ENCODE measurements around the gene GPAT3.
"Not testable (repeated sequence)": the region's sequence is repeated elsewhere in the genome, so short reads cannot be mapped to it uniquely, and the experiment has no call there.

Gene GPAT3

DNA sequence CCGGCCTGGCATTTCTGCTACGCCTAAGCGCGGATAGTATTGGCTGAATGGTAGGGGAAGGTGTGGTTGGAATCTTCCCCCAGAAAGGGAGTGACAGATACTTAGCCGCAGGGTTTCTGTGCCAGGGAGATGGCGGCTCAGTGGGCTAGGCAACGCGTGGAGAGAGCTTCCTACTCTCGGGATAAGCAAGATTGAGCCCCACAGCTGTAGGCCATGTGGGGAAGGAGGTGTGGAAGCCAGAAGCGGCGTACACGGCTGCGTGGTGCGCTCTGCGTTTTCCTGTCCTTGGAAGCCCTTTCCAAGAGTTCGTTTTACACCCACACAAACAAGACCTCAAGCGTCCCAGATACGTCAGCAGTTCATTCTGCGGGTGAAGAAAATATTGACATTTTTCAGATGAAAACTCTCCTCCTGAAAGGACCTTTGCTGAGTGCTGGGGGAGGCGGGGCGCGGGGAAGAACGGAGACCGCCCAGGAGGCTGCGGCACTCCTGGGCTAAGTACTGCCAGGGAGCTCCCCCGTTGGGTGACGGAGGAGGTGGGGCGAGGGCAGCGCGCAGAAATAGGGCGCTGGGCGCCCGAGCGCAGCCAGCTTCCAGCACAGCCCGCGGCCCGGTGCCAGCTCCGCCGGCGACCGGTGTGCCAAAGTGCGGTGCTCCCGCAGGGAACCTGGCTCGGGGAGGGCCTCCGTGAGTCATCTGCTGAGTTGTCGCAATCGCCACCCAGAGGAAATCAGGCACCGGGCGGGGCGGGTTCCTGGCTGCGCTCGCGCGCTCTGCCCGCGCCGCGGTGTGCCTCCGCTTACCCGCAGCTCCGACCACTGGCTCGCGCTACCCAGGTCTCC lies at the start of gene GPAT3:
GPAT3 (plus strand) TSS at position 589 of the 842 bp plus-strand sequence. CDS start 515 bp downstream, outside the sequence.
- DNase-seq, result peak; percentile 4

DNA sequence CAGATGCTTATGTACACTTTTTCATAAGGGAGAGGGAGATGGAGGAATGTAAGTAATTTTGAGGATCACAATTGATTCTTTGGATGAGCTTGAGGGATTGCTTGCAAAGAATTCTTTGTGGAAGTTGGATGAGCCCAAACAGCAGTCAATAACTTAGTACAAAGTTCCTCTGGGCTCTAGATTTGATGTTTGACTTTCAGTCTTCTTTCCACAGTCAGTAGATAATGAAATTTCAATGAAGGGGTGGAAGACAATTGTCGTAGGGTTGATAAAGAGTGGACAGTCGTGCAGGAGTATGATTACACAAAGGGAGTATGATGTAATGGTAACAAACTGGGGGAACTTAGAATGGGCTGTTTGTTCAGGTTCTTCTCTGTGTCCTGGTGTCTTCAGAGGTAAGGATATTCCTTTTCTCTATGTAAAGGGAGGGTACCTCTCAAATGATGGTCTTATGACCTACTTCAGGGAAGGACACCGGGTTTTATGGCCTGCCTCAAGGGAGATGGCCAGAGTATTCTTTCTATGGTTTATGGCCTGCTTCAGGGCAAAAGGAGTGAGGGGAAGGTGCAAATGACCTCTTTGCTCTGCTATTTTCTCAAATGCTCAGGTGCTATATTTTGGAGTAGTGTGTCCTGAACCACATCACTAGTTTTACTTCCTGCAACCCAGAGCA lies 49.3 kb upstream of the GPAT3 start:
- DNase-seq, result no peak

DNA sequence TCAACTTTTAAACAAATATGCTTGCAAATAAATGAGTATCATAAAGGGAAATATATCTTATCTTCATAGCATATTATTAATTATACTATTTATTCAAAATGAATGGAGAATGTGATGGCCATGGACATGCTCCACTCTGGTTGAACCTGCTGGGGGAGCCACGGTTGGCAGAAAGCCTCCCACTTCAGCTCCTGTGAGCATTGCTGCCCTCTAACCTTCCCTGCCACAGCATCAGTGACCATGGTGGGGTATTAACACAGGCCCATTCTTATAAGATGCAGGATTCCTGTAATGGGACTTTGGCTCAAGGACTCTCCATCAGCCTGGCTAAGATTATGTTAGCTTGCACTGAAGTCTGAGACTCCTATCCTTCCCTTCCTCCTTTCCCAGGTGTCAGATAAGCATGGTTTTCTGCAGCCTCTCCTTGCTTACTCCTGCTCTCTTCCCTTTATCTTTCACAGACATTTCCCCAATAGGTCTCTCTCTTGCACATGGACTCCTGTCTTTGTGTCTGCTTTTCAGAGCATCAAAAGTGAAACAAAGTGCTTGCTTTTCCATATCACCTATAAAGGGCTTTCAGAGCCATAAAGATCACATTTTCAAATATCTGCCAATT lies 46.1 kb upstream of the GPAT3 start:
- no peak for DNase-seq

DNA sequence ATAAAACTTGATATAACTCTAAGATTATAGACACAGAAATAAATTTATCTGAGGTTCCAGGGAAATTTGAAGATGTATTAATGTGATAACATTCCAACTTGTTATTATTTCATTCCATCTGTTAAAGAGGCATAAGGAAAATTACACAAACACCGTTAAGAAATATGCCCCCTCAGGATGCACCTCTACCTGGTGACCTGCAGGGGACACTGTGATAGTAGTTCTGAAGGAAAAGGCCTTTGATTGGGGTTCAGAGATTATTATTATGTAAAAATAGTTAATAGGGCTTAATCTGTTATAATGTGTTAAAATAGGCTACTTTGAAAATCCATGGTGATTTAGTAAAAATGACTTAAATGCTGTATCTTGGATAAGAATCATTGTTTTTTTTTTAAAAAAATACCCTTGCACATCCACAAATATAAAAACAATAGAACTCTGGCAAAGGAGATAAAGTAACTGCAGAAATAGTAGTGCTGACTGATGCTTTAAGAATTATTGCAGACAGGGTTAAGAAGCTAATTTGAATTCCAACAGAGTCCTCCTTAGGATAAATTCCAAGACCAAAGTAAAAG lies 44.9 kb upstream of the GPAT3 start:
- no peak for DNase-seq

DNA sequence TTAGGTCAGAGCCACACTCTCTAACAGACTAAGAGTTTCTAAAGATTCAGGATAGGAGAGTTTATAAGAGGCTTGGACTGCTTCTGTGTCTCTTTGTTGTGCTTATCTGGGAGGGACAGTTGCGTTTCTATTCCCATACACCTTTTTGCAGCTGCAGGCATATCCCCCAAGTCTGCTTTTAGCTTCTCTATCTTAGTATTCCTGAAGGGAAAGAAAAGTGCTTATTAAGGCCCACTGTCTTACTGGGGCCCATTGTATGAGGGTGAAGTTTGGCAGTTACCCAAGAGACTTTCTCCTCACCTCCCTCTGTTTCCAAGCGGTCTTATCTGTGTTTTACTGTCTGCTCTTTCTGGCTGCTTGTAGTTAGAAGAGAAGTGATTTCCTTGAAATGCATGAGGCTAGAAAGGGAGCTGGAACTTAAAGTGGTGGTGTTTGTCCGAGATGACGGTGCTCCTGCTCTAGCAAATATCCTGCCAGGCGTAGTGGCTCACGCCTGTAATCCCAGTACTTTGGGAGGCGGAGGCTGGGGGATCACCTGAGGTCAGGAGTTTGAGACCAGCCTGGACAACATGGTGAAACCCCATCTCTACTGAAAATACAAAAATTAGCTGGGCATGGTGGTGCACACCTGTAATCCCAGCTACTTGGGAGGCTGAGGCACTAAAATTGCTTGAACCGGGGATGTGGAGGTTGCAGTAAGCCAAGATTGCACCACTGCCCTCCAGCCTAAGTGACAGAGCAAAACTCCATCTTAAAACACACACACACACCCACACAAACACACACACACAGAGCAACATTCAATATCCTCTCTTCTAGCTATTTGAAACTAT lies 39.6 kb upstream of the GPAT3 start:
- DNase-seq, result not testable (repeated sequence)

DNA sequence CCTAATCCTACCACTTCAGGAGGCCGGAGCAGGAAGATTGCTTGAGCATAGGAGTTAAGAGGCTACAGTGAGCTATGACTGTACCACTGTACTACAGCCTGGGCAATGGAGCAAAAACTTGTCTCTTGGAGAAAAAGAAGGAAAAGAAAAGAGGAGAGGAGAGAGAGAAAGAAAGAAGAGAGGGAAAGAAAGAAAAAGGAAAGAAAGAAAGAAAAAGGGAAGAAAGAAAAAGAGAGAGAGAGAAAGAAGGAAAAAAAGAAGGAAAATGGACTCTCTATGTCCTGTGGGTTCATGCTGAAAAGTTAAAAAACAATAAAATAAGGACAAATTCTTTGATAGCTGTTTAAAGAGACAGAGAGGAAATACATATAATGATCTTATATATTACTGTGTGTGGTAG lies 37.7 kb upstream of the GPAT3 start:
- no peak for DNase-seq

DNA sequence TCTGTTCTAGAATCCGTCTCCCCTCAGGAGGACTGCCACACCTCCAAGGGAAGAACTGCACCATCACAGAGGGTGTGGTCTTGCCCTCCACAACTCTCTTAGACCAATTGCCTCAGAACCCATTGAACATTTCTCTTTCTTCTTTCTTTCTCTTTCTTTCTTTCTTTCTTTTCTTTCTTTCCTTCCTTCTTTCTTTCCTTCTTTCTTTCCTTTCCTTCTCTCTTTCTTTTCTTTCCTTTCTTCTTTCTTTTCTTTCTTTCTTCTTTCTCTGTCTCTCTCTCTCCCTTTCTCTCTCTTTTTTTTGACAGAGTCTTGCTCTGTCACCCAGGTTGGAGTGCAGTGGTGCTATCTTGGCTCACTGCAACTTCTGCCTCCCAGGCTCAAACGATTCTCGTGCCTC lies 34.2 kb upstream of the GPAT3 start:
- DNase-seq, result not testable (repeated sequence)

DNA sequence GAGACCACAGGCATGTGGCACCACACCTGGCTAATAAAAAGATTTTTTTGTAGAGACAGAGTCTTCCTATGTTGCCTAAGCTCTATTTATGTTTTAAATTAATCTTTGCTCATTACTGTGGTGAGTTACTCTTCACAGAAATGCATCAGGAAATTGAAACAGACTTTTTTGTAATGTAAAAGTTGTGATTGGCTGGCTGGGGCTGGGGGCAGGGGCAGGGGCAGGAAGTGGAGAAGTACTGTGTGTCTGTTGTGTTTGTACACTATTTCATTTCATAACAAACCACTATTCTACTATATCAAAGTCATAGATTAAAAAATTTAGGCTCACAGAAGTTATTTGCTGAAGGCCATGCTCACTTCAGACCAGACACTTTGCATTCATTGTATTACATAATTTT lies 31.9 kb upstream of the GPAT3 start:
- DNase-seq, result no peak

DNA sequence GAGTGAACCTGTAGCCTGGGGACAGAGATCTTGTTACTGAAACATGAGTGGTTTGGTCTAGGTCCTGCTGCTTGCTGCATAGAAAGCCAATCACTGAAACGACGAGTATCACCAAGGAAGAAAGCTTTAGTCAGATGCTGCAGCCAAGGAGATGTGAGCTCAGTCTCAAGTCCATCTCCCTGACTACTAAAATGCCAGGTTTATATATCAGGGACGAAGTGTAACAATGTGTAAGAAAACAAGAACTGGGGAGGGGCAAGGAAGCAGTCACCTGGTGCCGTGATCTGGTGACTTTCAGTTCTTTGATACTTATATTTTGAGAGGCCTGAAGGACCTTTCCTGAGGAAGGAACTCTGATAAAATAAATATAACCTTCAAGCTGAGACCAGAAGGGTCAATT lies 31.4 kb upstream of the GPAT3 start:
- no peak for DNase-seq

DNA sequence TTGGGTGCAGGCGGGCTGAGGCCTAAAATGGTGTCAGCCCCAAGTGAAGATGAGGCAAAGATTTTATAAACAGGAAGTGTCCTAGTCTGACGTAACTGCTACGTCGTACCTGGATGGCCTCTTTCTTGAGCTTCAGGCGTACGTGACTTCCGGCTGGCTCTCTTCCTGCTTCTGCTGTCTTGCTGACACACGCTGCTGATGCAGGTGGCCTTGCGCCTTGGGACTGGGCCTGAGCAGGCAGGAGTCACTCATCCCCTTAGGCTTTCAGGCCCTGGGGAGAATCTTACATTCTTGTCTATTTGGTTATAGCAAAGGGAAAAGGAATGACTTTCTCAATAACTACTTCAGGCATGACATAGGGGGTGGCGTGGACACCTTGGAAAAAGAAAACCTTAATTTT lies 30.9 kb upstream of the GPAT3 start:
- no peak for DNase-seq

DNA sequence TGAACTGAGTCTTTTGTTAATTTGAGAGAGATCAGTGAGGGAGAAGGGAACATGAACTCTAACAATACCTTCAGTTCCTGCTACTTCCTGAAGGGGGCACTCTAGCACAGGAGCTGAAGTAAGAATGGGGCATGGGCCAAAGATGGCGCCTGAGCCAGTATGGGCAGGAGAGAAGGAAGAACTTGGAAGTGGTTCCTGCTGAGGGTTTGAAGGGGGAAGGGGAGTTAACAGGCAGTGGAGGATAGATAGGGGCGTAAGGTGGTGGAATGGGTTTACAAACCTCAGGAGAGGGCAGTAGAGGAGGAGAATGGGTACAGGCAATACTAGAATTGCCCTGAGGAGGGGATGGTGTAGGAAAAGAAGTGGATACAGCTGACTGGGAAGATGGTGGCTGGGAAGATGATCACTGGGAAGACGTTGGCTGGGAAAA lies 26.7 kb upstream of the GPAT3 start:
- peak; percentile 21 for DNase-seq

DNA sequence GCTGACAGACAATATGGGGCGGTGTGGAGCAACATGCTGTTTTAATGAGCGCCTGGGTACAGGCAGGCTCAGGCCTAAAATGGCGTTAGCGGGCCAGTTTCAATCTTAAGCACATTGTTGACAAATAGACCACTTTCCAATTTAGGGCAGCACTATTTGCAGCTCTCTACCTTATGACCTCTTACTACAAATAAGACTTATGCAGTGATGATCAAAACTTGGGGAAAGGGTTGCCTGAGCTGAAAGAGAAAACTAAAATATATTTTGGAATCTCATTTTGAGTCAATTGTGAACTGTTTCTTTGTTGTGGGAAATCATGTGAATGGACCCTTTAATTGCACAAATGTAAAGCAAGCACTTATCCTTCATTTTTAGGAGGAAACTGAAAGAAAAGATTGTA lies 25.5 kb upstream of the GPAT3 start:
- DNase-seq, result no peak

DNA sequence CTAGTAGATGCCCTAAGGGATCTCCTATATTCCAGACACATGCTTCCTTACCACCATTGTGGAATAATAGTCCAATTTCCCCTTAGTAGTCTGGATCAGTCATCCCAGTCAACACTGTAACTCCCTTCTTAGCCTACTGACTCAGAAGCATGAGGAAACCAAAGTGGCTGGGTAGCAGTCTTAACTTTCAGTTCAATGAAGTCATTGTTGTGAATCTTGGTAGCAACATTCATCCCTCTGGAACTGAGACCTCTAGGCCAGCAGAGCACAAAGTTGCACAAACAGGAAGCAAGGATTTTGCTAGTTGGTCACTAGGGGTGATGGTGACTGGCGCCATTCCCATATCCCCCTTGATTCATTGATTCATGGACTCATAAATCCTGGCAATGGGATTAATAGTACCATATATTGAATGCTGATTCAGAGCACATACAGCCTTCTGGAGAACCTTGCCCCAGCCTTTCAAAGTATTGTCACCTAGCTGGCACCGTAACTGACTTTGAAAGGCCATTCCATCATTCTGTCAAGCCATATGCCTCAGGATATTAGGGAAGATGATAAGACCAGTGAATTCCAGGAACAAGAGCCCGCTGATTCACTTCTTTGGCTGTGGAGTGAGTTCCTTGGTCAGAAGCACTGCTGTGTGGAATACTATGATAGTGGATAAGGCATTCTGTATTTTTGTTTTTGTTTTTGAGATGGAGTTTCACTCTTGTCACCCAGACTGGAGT lies 19.7 kb upstream of the GPAT3 start:
- no peak for DNase-seq

DNA sequence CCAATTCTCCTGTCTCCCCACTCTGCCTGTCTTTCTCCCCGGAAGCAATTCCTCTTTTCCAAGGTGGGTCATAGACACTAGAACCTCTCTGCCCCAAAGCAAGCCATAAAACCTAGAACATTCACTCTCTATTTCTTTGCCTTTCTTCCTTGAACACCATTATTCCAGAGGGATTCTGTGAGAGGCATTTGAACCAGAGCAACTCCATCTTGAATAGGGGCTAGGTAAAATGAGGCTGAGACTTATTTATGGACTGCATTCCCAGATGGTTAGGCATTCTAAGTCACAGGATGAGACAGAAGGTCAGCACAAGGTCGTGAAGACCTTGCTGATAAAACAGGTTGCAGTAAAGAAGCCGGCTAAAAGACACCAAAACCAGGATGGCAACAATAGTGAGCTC lies 13.7 kb upstream of the GPAT3 start:
- DNase-seq, result no peak

DNA sequence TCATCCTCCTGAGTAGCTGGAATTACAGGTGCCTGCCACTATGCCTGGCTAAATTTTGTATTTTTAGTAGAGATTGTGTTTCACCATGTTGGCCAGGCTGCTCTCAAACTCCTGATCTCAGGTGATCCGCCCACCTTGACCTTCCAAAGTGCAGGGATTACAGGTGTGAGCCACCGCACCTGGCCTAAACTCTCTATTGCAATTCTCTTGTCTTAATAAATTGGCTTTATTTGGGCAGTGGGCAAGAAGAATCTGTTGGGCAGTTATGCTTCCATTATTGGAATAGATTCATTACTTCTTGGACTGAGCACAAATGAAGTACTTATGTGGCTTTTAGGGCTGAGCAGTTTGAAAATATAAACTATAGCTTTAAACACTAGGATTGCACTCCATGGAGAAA lies 8.2 kb upstream of the GPAT3 start:
- no peak for DNase-seq

DNA sequence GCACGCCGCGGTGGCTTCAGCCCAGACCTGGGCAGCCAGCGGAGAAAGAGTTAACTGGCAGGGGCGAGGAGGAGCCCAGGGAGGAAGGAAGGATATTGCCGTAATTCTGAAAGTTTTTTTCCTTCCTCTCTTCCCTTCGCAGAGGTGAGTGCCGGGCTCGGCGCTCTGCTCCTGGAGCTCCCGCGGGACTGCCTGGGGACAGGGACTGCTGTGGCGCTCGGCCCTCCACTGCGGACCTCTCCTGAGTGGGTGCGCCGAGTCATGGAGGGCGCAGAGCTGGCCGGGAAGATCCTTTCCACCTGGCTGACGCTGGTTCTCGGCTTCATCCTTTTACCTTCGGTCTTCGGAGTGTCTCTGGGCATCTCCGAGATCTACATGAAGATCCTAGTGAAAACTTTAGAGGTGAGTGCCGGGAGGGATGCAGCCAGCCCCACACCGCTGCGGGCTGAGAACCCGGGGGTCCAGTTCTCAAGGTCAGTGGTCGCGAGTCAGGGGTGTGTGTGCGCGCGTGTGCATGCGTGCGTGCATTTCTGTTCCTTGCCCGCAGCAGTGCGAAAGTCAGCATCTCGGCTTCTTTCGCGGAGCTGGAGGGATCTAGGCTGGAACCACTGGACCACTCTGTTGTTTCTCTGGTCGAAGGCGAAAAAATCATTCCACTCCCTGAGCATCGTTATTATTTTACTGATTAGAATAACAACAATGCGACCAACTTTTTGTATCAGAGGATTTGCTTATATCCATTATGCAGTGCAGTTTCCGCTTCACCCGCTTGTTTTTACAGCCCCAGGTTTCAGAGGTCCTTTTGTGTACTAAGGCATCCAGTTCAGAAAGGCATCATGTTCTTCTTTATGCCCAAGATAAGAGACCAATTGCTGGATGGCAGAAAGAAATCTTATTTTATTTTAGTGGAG lies 709 bp downstream of the GPAT3 start:
- no peak for DNase-seq

DNA sequence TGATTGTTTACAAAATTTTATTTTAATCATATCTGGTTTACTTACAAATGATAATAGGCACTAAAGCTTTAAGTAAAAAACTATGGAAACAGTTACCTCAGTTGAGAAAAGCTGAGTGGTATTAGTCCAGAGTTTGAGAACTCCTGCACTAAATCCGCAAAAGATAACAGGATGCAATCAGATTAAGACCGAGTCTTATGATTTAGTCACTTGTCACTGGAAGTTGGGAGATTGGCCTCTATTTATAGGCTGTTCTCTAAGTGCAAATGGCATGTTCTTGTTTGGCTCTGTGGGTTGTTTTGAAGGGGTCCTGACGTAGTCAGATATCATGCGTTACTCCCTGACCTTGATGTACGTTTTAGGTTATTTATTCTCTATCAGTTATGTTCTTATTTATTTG lies 6.3 kb downstream of the GPAT3 start:
- no peak for DNase-seq

DNA sequence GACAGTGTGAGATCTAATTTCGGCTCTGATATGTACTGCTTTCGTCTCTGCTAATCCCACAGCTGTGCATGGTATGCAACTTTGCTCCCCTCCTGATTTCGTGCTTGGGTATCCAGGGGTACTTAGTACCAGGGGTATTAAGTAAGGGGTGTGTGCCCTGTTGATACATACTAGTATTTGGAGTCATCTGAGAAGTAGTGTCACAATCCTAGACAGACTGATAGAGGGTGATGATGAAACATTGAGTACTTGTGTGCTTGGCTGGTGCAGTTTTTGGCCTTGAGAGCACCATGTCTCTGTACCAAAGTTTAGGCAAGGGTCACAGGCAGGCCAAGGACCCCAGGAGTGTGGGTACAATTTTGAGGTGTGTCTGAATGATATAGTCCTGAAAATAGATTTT lies 10.9 kb downstream of the GPAT3 start:
- DNase-seq, result no peak

DNA sequence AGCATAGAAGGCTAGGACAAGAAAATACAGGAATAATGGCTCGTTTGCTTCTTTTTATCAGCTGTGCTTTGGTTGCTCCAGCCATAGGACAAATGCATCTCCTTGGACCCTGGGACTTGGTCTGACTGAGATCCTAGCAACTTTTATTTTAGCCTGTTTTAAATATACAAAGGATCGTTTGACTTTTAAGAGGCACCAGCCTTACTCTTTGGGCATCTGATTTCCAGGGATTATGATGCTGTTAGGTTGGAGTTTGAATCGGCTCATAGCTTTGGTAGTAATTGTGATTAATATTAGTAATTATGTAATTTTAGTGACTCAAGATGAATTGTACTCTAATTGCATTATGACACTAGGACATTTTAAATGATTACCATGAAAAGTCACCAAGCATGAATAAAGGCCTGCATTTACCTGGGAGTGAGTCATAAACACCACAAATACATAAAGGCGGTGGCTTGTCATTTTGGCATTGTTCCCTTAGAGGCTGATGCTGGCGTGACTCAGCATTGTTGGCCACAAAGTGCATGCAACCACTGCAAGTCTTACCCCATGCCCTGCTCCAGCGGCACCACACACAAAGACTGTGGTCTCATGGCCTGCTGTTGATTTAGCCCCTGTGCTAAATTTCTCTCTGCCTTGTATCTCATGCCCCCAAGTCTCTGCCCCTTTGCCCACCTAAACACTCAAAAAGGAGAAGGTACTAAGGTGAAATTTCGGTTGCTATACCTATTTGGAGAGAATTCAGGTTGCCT lies 12.4 kb downstream of the GPAT3 start:
- DNase-seq, result no peak

DNA sequence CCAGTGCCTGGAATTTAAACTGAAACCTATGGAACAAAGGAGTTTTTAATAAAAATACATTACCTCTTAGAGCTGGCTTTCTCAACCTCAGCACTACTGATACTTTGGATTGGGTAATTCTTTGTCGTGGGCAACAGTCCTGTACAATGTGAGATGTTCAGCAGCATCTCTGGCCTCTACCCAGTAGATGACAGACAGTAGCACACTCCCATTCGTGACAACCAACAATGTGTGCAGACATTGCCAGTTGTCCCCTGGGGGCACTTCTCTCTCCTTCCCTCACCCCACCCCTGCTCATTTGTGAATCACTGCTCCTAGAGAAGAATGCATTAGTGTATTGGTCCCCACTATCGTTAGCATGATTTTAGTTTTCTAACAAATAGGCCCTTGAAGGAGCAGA lies 16.2 kb downstream of the GPAT3 start:
- DNase-seq, result no peak

All from DMS 273 treated with DMSO at 0.1 percent for 48 hours (cell line).